GM23338 (cell line): ENCODE measurements around the gene NADK2. TPM values are rescaled to one million over a fixed set of nuclear protein-coding genes. Genes with fewer than 3 reads are reported as not detected.

Experiments
- ATAC-seq: fragments of 200-7000 bp; cut with Tn5 transposase; 3 replicates; pipeline ENCODE4 v1.9.1; 2020
- DNase-seq: peaks from one replicate; pipeline ENCODE4 v3.0.0-alpha.2; 2015; ENCODE audit warnings: low spot score
- H2AFZ ChIP-seq: fragments of 200-600 bp; sonication (generic); 2 replicates; pipeline ENCODE4 v1.8.0; 2016; ENCODE audit warnings: antibody characterized with exemption, mild to moderate bottlenecking, moderate library complexity
- H3F3A ChIP-seq: fragments of 200-600 bp; sonication (generic); replicated peaks from 2 replicates; pipeline ENCODE4 v1.8.0; 2017; ENCODE audit warnings: antibody characterized with exemption, mixed run types, low read depth
- H3K27ac ChIP-seq: fragments of 200-600 bp; sonication (generic); 2 replicates; pipeline ENCODE4 v1.6.1; 2016; ENCODE audit warnings: low read depth
- H3K27me3 ChIP-seq: fragments of 200-600 bp; sonication (generic); 2 replicates; pipeline ENCODE4 v1.8.0; 2016; ENCODE audit warnings: mild to moderate bottlenecking, mixed run types, moderate library complexity; ENCODE audit not compliant: insufficient read depth
- H3K36me3 ChIP-seq: fragments of 200-600 bp; sonication (generic); 2 replicates; pipeline ENCODE4 v1.8.0; 2016; ENCODE audit warnings: mild to moderate bottlenecking; ENCODE audit not compliant: insufficient read depth
- H3K4me1 ChIP-seq: fragments of 200-600 bp; sonication (generic); 2 replicates; pipeline ENCODE4 v1.8.0; 2016; ENCODE audit warnings: mild to moderate bottlenecking, moderate library complexity; ENCODE audit not compliant: insufficient read depth
- H3K4me2 ChIP-seq: fragments of 200-600 bp; sonication (generic); 2 replicates; pipeline ENCODE4 v1.7.1; 2017; ENCODE audit warnings: mixed run types
- H3K4me3 ChIP-seq: fragments of 200-600 bp; sonication (generic); 2 replicates; pipeline ENCODE4 v1.6.1; 2016; ENCODE audit warnings: mixed run types
- H3K79me2 ChIP-seq: fragments of 200-600 bp; sonication (generic); replicated peaks from 2 replicates; pipeline ENCODE4 v1.8.0; 2017; ENCODE audit warnings: mild to moderate bottlenecking; ENCODE audit not compliant: insufficient read depth
- H3K9me2 ChIP-seq: fragments of 200-600 bp; sonication (generic); 2 replicates; pipeline ENCODE4 v1.8.0; 2017; ENCODE audit not compliant: insufficient read depth
- H4K20me1 ChIP-seq: fragments of 200-600 bp; sonication (generic); replicated peaks from 2 replicates; pipeline ENCODE4 v1.8.0; 2017; ENCODE audit warnings: mild to moderate bottlenecking; ENCODE audit not compliant: insufficient read depth
- H3K27ac Mint-ChIP-seq: 2 replicates; pipeline ENCODE4 v1.8.0; 2020; ENCODE audit warnings: inconsistent platforms, mild to moderate bottlenecking, moderate library complexity, mixed read lengths
- H3K27me3 Mint-ChIP-seq: 3 replicates; pipeline ENCODE4 v1.8.0; 2022; ENCODE audit warnings: low read depth, mild to moderate bottlenecking, moderate library complexity, mixed read lengths, inconsistent platforms; ENCODE audit not compliant: insufficient read depth, poor library complexity
- H3K36me3 Mint-ChIP-seq: 3 replicates; pipeline ENCODE4 v1.8.0; 2021; ENCODE audit warnings: low read depth, mild to moderate bottlenecking, inconsistent platforms, moderate library complexity, mixed read lengths
- H3K4me1 Mint-ChIP-seq: 3 replicates; pipeline ENCODE4 v1.8.0; 2020; ENCODE audit warnings: mild to moderate bottlenecking, inconsistent platforms, mixed read lengths
- H3K4me3 Mint-ChIP-seq: 3 replicates; pipeline ENCODE4 v1.8.0; 2021; ENCODE audit warnings: moderate library complexity, mild to moderate bottlenecking, inconsistent platforms, mixed read lengths
- H3K9me3 Mint-ChIP-seq: 3 replicates; pipeline ENCODE4 v1.8.0; 2020; ENCODE audit warnings: moderate library complexity, mild to moderate bottlenecking, inconsistent platforms, mixed read lengths
- CREB1 ChIP-seq: fragments of 250-450 bp; sonication (Bioruptor Pico); IDR thresholded peaks from 2 replicates; pipeline ENCODE4 v1.5.0; 2020; ENCODE audit warnings: low read depth, mild to moderate bottlenecking, moderate library complexity
- CTCF ChIP-seq, 2 experiments: fragments of 200-600 bp in 1 of 2; sonication (generic) in 1 of 2; conservative IDR thresholded peaks; 2 replicates each; pipeline versions ENCODE4 v1.5.1 to v1.6.1; 2016 to 2017; ENCODE audit warnings: antibody characterized with exemption in 2 of 2, low read depth in 2 of 2, mild to moderate bottlenecking in 2 of 2, moderate library complexity in 1 of 2
- EZH2 ChIP-seq: fragments of 200-600 bp; sonication (generic); IDR thresholded peaks from one replicate; pipeline ENCODE4 v1.8.0; 2017; ENCODE audit warnings: antibody characterized with exemption, mild to moderate bottlenecking, low read depth; ENCODE audit not compliant: unreplicated experiment
- EZH2phosphoT487 ChIP-seq: fragments of 200-600 bp; sonication (generic); IDR thresholded peaks from one replicate; pipeline ENCODE4 v1.8.1; 2018; ENCODE audit warnings: antibody characterized with exemption; ENCODE audit not compliant: unreplicated experiment
- JUNB ChIP-seq: IDR thresholded peaks from one replicate; pipeline ENCODE4 v1.6.1; 2016; ENCODE audit warnings: antibody characterized with exemption; ENCODE audit not compliant: unreplicated experiment
- POLR2AphosphoS5 ChIP-seq: IDR thresholded peaks from 2 replicates; pipeline ENCODE4 v1.6.1; 2016; ENCODE audit warnings: antibody characterized with exemption, low read depth
- STAT1 ChIP-seq: IDR thresholded peaks from one replicate; pipeline ENCODE4 v1.6.1; 2016; ENCODE audit warnings: antibody characterized with exemption; ENCODE audit not compliant: unreplicated experiment
- polyA plus RNA-seq: library from polyadenylated mRNA; unstranded; fragments of >200 nt; fragmentation: Nextera tagmentation; extraction: Ambion mirVana; gene quantifications from 2 replicates; pipeline ENCODE4 v1.2.1, GENCODE V29; 2016
- total RNA-seq: library from RNA; depleted of rRNA; stranded (reverse); fragments of >200 nt; shearing (Covaris generic); gene quantifications from 2 replicates; pipeline ENCODE4 v1.2.3, GENCODE V29; 2014
- TF ChIP-seq, protein P1 (sequence below): IDR thresholded peaks from 2 replicates; pipeline ENCODE4 v1.6.1; 2016; ENCODE audit warnings: antibody characterized with exemption
- TF ChIP-seq, protein P2 (sequence below): fragments of 250-450 bp; sonication (Bioruptor Pico); IDR thresholded peaks from 2 replicates; pipeline ENCODE4 v1.5.0; 2020; ENCODE audit warnings: mild to moderate bottlenecking, moderate library complexity

NADK2 gene
- total and polyA plus RNA-seq, 2 experiments from 2014 or later: 4.5 to 16.0 TPM

DNA sequence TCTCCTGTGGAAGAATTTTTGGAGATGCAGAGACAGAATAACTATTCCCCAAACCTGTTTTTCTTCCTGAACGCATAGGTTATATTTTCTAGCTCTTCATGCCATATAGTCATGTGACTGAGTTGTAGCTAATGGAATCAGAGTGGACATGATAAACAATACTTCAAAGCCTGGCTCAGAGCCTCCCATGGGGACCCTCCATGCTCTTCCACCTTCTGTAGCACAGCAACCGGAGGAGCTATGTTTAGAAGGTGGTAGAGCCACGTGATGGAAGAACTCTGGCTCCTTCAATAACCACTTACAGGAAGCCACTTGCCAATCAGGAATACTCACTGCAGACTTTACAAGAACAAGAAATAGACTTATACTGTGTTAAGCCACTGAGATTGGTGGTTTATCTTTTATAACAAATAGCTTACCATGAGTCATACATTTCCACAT, 39.2 kb downstream of the NADK2 start (continued):
- TF ChIP-seq CTCF (conservative IDR thresholded peaks at IDR 0.05; ENCODE audit: low read depth in 2 of 2): no peak
- TF ChIP-seq CREB1 (CRISPR knock-in tag): no peak
- TF ChIP-seq EZH2phosphoT487: no peak

DNA sequence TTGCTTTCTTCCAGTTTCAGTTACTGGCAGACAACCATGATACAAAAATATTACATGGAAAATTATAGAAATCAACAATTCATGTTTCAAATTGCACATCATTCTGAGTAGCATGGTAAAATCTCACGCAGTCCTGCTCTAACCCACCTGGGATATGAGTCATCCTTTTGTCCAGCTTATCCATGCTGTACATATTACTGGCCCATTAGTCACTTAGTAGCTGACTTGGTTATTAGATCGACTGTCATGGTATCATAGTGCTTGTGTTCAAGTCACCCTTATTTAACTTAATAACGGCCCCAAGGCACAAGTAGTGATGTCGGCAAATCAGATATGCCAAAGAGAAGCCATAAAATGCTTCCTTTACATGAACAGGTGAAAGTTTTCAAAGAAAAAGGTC, 41.2 kb downstream of the NADK2 start:
- H3K36me3 ChIP-seq: no peaks in the 10 kb centered on the region
- H3K4me3 ChIP-seq: no peak overlapping the region
- no peak overlapping the region for H3K4me3 Mint-ChIP-seq
- no peaks in the 10 kb centered on the region for H3K9me2 ChIP-seq
- H4K20me1 ChIP-seq: no peaks in the 10 kb centered on the region
- no peak overlapping the region for H3K27ac ChIP-seq
- H3K4me1 Mint-ChIP-seq: no peaks in the 10 kb centered on the region
- no peaks in the 10 kb centered on the region for H3K9me3 Mint-ChIP-seq
- no peak overlapping the region for H2AFZ ChIP-seq
- ATAC-seq: no peak
- H3K79me2 ChIP-seq: no peaks in the 10 kb centered on the region
- no peaks in the 10 kb centered on the region for H3K27me3 ChIP-seq
- H3F3A ChIP-seq: no peaks in the 10 kb centered on the region
- TF ChIP-seq, protein P1, sequence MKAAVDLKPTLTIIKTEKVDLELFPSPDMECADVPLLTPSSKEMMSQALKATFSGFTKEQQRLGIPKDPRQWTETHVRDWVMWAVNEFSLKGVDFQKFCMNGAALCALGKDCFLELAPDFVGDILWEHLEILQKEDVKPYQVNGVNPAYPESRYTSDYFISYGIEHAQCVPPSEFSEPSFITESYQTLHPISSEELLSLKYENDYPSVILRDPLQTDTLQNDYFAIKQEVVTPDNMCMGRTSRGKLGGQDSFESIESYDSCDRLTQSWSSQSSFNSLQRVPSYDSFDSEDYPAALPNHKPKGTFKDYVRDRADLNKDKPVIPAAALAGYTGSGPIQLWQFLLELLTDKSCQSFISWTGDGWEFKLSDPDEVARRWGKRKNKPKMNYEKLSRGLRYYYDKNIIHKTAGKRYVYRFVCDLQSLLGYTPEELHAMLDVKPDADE: no peak
- TF ChIP-seq JUNB: no peak
- no peak for TF ChIP-seq CREB1 (CRISPR knock-in tag)
- TF ChIP-seq, protein P2, sequence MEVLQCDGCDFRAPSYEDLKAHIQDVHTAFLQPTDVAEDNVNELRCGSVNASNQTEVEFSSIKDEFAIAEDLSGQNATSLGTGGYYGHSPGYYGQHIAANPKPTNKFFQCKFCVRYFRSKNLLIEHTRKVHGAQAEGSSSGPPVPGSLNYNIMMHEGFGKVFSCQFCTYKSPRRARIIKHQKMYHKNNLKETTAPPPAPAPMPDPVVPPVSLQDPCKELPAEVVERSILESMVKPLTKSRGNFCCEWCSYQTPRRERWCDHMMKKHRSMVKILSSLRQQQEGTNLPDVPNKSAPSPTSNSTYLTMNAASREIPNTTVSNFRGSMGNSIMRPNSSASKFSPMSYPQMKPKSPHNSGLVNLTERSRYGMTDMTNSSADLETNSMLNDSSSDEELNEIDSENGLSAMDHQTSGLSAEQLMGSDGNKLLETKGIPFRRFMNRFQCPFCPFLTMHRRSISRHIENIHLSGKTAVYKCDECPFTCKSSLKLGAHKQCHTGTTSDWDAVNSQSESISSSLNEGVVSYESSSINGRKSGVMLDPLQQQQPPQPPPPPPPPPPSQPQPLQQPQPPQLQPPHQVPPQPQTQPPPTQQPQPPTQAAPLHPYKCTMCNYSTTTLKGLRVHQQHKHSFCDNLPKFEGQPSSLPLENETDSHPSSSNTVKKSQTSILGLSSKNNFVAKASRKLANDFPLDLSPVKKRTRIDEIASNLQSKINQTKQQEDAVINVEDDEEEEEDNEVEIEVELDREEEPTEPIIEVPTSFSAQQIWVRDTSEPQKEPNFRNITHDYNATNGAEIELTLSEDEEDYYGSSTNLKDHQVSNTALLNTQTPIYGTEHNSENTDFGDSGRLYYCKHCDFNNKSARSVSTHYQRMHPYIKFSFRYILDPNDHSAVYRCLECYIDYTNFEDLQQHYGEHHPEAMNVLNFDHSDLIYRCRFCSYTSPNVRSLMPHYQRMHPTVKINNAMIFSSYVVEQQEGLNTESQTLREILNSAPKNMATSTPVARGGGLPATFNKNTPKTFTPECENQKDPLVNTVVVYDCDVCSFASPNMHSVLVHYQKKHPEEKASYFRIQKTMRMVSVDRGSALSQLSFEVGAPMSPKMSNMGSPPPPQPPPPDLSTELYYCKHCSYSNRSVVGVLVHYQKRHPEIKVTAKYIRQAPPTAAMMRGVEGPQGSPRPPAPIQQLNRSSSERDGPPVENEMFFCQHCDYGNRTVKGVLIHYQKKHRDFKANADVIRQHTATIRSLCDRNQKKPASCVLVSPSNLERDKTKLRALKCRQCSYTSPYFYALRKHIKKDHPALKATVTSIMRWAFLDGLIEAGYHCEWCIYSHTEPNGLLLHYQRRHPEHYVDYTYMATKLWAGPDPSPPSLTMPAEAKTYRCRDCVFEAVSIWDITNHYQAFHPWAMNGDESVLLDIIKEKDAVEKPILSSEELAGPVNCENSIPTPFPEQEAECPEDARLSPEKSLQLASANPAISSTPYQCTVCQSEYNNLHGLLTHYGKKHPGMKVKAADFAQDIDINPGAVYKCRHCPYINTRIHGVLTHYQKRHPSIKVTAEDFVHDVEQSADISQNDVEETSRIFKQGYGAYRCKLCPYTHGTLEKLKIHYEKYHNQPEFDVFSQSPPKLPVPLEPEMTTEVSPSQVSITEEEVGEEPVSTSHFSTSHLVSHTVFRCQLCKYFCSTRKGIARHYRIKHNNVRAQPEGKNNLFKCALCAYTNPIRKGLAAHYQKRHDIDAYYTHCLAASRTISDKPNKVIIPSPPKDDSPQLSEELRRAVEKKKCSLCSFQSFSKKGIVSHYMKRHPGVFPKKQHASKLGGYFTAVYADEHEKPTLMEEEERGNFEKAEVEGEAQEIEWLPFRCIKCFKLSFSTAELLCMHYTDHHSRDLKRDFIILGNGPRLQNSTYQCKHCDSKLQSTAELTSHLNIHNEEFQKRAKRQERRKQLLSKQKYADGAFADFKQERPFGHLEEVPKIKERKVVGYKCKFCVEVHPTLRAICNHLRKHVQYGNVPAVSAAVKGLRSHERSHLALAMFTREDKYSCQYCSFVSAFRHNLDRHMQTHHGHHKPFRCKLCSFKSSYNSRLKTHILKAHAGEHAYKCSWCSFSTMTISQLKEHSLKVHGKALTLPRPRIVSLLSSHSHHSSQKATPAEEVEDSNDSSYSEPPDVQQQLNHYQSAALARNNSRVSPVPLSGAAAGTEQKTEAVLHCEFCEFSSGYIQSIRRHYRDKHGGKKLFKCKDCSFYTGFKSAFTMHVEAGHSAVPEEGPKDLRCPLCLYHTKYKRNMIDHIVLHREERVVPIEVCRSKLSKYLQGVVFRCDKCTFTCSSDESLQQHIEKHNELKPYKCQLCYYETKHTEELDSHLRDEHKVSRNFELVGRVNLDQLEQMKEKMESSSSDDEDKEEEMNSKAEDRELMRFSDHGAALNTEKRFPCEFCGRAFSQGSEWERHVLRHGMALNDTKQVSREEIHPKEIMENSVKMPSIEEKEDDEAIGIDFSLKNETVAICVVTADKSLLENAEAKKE (CRISPR knock-in tag): no peak
- TF ChIP-seq EZH2: no peak
- TF ChIP-seq STAT1: no peak
- TF ChIP-seq POLR2AphosphoS5: no peak
- TF ChIP-seq CTCF (conservative IDR thresholded peaks at IDR 0.05; ENCODE audit: low read depth in 2 of 2): no peak
- TF ChIP-seq EZH2phosphoT487: no peak
- no peak overlapping the region for H3K27ac Mint-ChIP-seq
- no peaks in the 10 kb centered on the region for H3K27me3 Mint-ChIP-seq
- peaks cover 4% of the 10 kb centered on the region; the same call in 2 of the 3 replicates for H3K36me3 Mint-ChIP-seq
- H3K4me2 ChIP-seq: no peak overlapping the region
- DNase-seq: no peak
- H3K4me1 ChIP-seq: no peaks in the 10 kb centered on the region
